MM.1S (cell line): ENCODE measurements around the gene MRPL38.

Experiments used
- DNase-seq: peaks from one replicate; pipeline ENCODE4 v3.0.0-alpha.2; 2015
- H2AFZ ChIP-seq: fragments of 300-600 bp; sonication (generic); 2 replicates; pipeline ENCODE4 v1.6.0; 2016; ENCODE audit warnings: antibody characterized with exemption, low read length
- H3F3A ChIP-seq: fragments of 300-600 bp; sonication (generic); 2 replicates; pipeline ENCODE4 v1.6.1; 2016; ENCODE audit warnings: mild to moderate bottlenecking, antibody characterized with exemption, low read length, moderate library complexity, mixed read lengths; ENCODE audit not compliant: insufficient read depth
- H3K27ac ChIP-seq: fragments of 300-600 bp; sonication (generic); 2 replicates; pipeline ENCODE4 v1.5.1; 2016; ENCODE audit warnings: mild to moderate bottlenecking, low read length
- H3K27me3 ChIP-seq: fragments of 300-600 bp; sonication (generic); replicated peaks from 2 replicates; pipeline ENCODE4 v1.6.0; 2016; ENCODE audit warnings: low read length; ENCODE audit not compliant: insufficient read depth
- H3K36me3 ChIP-seq: fragments of 300-600 bp; sonication (generic); replicated peaks from 2 replicates; pipeline ENCODE4 v1.6.1; 2016; ENCODE audit warnings: mild to moderate bottlenecking, low read length, mixed read lengths; ENCODE audit not compliant: insufficient read depth
- H3K4me1 ChIP-seq: fragments of 300-600 bp; sonication (generic); 2 replicates; pipeline ENCODE4 v1.6.1; 2016; ENCODE audit warnings: low read length, mixed read lengths
- H3K4me2 ChIP-seq: fragments of 300-600 bp; sonication (generic); 2 replicates; pipeline ENCODE4 v1.6.0; 2016; ENCODE audit warnings: low read depth, low read length
- H3K4me3 ChIP-seq: fragments of 300-600 bp; sonication (generic); 2 replicates; pipeline ENCODE4 v1.5.1; 2016; ENCODE audit warnings: low read length, mixed read lengths
- H3K79me2 ChIP-seq: fragments of 300-600 bp; sonication (generic); 2 replicates; pipeline ENCODE4 v1.6.1; 2016; ENCODE audit warnings: mixed run types, low read length, mixed read lengths
- H3K9ac ChIP-seq: fragments of 300-600 bp; sonication (generic); 2 replicates; pipeline ENCODE4 v1.6.1; 2016; ENCODE audit warnings: low read length, mixed read lengths
- H3K9me2 ChIP-seq: fragments of 300-600 bp; sonication (generic); replicated peaks from 2 replicates; pipeline ENCODE4 v1.6.1; 2016; ENCODE audit warnings: mild to moderate bottlenecking, low read length, mixed read lengths; ENCODE audit not compliant: insufficient read depth
- H3K9me3 ChIP-seq: fragments of 300-600 bp; sonication (generic); replicated peaks from 2 replicates; pipeline ENCODE4 v1.6.1; 2016; ENCODE audit warnings: mild to moderate bottlenecking, low read length, mixed read lengths; ENCODE audit not compliant: insufficient read depth
- H4K20me1 ChIP-seq: fragments of 300-600 bp; sonication (generic); 2 replicates; pipeline ENCODE4 v1.6.1; 2016; ENCODE audit warnings: mild to moderate bottlenecking, low read length, moderate library complexity, mixed read lengths; ENCODE audit not compliant: insufficient read depth
- CTCF ChIP-seq: fragments of 300-600 bp; sonication (generic); IDR thresholded peaks from 2 replicates; pipeline ENCODE4 v1.5.1; 2016; ENCODE audit warnings: antibody characterized with exemption, low read length, mixed read lengths
- EZH2 ChIP-seq: fragments of 300-600 bp; sonication (generic); optimal IDR thresholded peaks from 2 replicates; pipeline ENCODE3; 2017; ENCODE audit warnings: low read depth, mild to moderate bottlenecking, antibody characterized with exemption, low read length, mixed read lengths
- EZH2phosphoT487 ChIP-seq: fragments of 300-600 bp; sonication (generic); IDR thresholded peaks from 2 replicates; pipeline ENCODE4 v1.6.1; 2018; ENCODE audit warnings: antibody characterized with exemption, low read length

Gene MRPL38

GRCh38 chr17:75849724-75850123 lies 55.0 kb downstream of the MRPL38 start:
- Histone ChIP-seq H3K36me3 (no peaks in the 10 kb centered on the region), H3K4me2 (no peak overlapping the region), H4K20me1 (no peaks in the 10 kb centered on the region), H3F3A (no peaks in the 10 kb centered on the region; the same call in 1 of the 2 replicates), H3K9me2 (no peaks in the 10 kb centered on the region), H3K9ac (no peak overlapping the region), H3K4me1 (peaks cover 5% of the 10 kb centered on the region), H3K27me3 (no peaks in the 10 kb centered on the region), H3K4me3 (no peak overlapping the region), H2AFZ (no peak overlapping the region), H3K27ac (no peak overlapping the region), H3K9me3 (no peaks in the 10 kb centered on the region), H3K79me2 (peaks cover 18% of the 10 kb centered on the region)
- no peak for DNase-seq
- no peak for TF ChIP-seq CTCF
- no peak for TF ChIP-seq EZH2phosphoT487
- TF ChIP-seq EZH2: no peak

GRCh38 chr17:75849279-75849646 lies 55.4 kb downstream of the MRPL38 start:
- no peak overlapping the region for H3K27ac ChIP-seq
- no peaks in the 10 kb centered on the region for H3K36me3 ChIP-seq
- no peaks in the 10 kb centered on the region for H3K9me3 ChIP-seq
- no peak for TF ChIP-seq CTCF
- no peak for TF ChIP-seq EZH2
- no peak for TF ChIP-seq EZH2phosphoT487
- H3K4me3 ChIP-seq: no peak overlapping the region
- no peaks in the 10 kb centered on the region for H3K9me2 ChIP-seq
- no peak overlapping the region for H3K4me2 ChIP-seq
- no peaks in the 10 kb centered on the region; the same call in 1 of the 2 replicates for H3F3A ChIP-seq
- no peaks in the 10 kb centered on the region for H3K27me3 ChIP-seq
- H3K9ac ChIP-seq: no peak overlapping the region
- H4K20me1 ChIP-seq: no peaks in the 10 kb centered on the region
- no peak overlapping the region for H2AFZ ChIP-seq
- H3K79me2 ChIP-seq: peaks cover 14% of the 10 kb centered on the region
- DNase-seq: no peak
- H3K4me1 ChIP-seq: peaks cover 4% of the 10 kb centered on the region
